ENCODE results near the gene LRRC9.

GRCh38 chr14:60089221-60089620, 169.3 kb downstream of the LRRC9 start:
- no peak for TF ChIP-seq POLR2AphosphoS5 (IDR thresholded peaks at IDR 0.05)
- TF ChIP-seq POLR2A (IDR thresholded peaks at IDR 0.05) = no peak

Measured in prostate gland (tissue), 1 donor.